Karpas-422 (cell line): ENCODE measurements around the gene NECTIN1. TPM values are rescaled to one million over a fixed set of nuclear protein-coding genes. Genes with fewer than 3 reads are reported as not detected.

Source experiments
- DNase-seq: peaks from one replicate; pipeline ENCODE4 v3.0.0-alpha.2; 2015
- H2AFZ ChIP-seq: fragments of 200-600 bp; sonication (generic); 2 replicates; pipeline ENCODE4 v1.6.1; 2014; ENCODE audit warnings: antibody characterized with exemption, low read length, mixed read lengths
- H3K27ac ChIP-seq: fragments of 200-600 bp; sonication (generic); 2 replicates; pipeline ENCODE4 v1.5.1; 2014; ENCODE audit warnings: mild to moderate bottlenecking, low read length, moderate library complexity
- H3K27me3 ChIP-seq: fragments of 200-600 bp; sonication (generic); 2 replicates; pipeline ENCODE4 v1.6.1; 2014; ENCODE audit warnings: low read length, mixed read lengths
- H3K36me3 ChIP-seq: fragments of 200-600 bp; sonication (generic); 2 replicates; pipeline ENCODE4 v1.6.1; 2014; ENCODE audit warnings: low read length, mixed read lengths; ENCODE audit not compliant: insufficient read depth
- H3K4me1 ChIP-seq: fragments of 200-600 bp; sonication (generic); 2 replicates; pipeline ENCODE4 v1.6.1; 2014; ENCODE audit warnings: mild to moderate bottlenecking, low read length, mixed read lengths
- H3K4me2 ChIP-seq: fragments of 200-600 bp; sonication (generic); 2 replicates; pipeline ENCODE4 v1.6.1; 2014; ENCODE audit warnings: low read length, low read depth, mild to moderate bottlenecking; ENCODE audit not compliant: poor library complexity, severe bottlenecking
- H3K4me3 ChIP-seq: fragments of 200-600 bp; sonication (generic); 2 replicates; pipeline ENCODE4 v1.5.1; 2014; ENCODE audit warnings: mild to moderate bottlenecking, antibody characterized with exemption, low read length, mixed read lengths
- H3K79me2 ChIP-seq: fragments of 200-600 bp; sonication (generic); 2 replicates; pipeline ENCODE4 v1.6.1; 2014; ENCODE audit warnings: mild to moderate bottlenecking, low read length, mixed read lengths
- H3K9ac ChIP-seq: fragments of 200-600 bp; sonication (generic); 2 replicates; pipeline ENCODE4 v1.6.0; 2014; ENCODE audit warnings: low read length
- H3K9me2 ChIP-seq: fragments of 200-600 bp; sonication (generic), shearing (Covaris generic); replicated peaks from 2 replicates; pipeline ENCODE4 v1.6.0; 2014; ENCODE audit warnings: mild to moderate bottlenecking, low read length, moderate library complexity; ENCODE audit not compliant: insufficient read depth
- H3K9me3 ChIP-seq: fragments of 300-700, 200-600 bp; sonication (generic); 2 replicates; pipeline ENCODE4 v1.6.1; 2014; ENCODE audit warnings: low read length, mixed read lengths
- H4K20me1 ChIP-seq: fragments of 200-600 bp; sonication (generic); 2 replicates; pipeline ENCODE4 v1.6.1; 2014; ENCODE audit warnings: mild to moderate bottlenecking, antibody characterized with exemption, low read length, low read depth; ENCODE audit not compliant: insufficient read depth
- total RNA-seq: library from RNA; depleted of rRNA; stranded (reverse); fragments of >200 nt; shearing (Covaris generic); gene quantifications from 2 replicates; pipeline ENCODE4 v1.2.3, GENCODE V29; 2014; ENCODE audit warnings: low replicate concordance

The NECTIN1 gene
- total RNA-seq, 1 experiment from 2014 or later = not detected

GRCh38 chr11:119757378-119757777 is 28.4 kb upstream of the NECTIN1 start:
- no peak overlapping the region for H3K4me2 ChIP-seq
- no peaks in the 10 kb centered on the region for H3K36me3 ChIP-seq
- H3K4me1 ChIP-seq = no peaks in the 10 kb centered on the region
- H2AFZ ChIP-seq = no peak overlapping the region
- no peak overlapping the region for H3K27ac ChIP-seq
- no peak overlapping the region for H3K4me3 ChIP-seq
- H4K20me1 ChIP-seq = no peaks in the 10 kb centered on the region
- DNase-seq = no peak
- no peak overlapping the region for H3K9ac ChIP-seq
- H3K9me2 ChIP-seq = no peaks in the 10 kb centered on the region
- no peaks in the 10 kb centered on the region for H3K9me3 ChIP-seq
- no peaks in the 10 kb centered on the region for H3K79me2 ChIP-seq
- H3K27me3 ChIP-seq = no peaks in the 10 kb centered on the region

- no peaks in the 10 kb centered on the region for H4K20me1 ChIP-seq
- H3K9ac ChIP-seq = no peak overlapping the region
- no peaks in the 10 kb centered on the region for H3K9me2 ChIP-seq
- no peaks in the 10 kb centered on the region for H3K27me3 ChIP-seq
- H3K4me1 ChIP-seq = peaks cover 6% of the 10 kb centered on the region
- no peak overlapping the region for H3K4me2 ChIP-seq
- H2AFZ ChIP-seq = no peak overlapping the region
- no peak overlapping the region for H3K27ac ChIP-seq
- no peaks in the 10 kb centered on the region for H3K9me3 ChIP-seq
- no peaks in the 10 kb centered on the region for H3K36me3 ChIP-seq
- no peak overlapping the region for H3K4me3 ChIP-seq
- no peak for DNase-seq
- no peaks in the 10 kb centered on the region for H3K79me2 ChIP-seq
These were observed 27.3 kb upstream of the NECTIN1 start for GRCh38 chr11:119756169-119756865.

- no peak overlapping the region for H3K4me2 ChIP-seq
- DNase-seq = no peak
- no peak overlapping the region for H2AFZ ChIP-seq
- no peaks in the 10 kb centered on the region for H3K9me3 ChIP-seq
- H3K9ac ChIP-seq = no peak overlapping the region
- H3K36me3 ChIP-seq = no peaks in the 10 kb centered on the region
- H3K4me1 ChIP-seq = peaks cover 6% of the 10 kb centered on the region
- no peaks in the 10 kb centered on the region for H3K79me2 ChIP-seq
- no peak overlapping the region for H3K27ac ChIP-seq
- H4K20me1 ChIP-seq = no peaks in the 10 kb centered on the region
- H3K4me3 ChIP-seq = no peak overlapping the region
- no peaks in the 10 kb centered on the region for H3K27me3 ChIP-seq
- H3K9me2 ChIP-seq = no peaks in the 10 kb centered on the region
These were observed 26.5 kb upstream of the NECTIN1 start for GRCh38 chr11:119755356-119756071.

- no peaks in the 10 kb centered on the region for H4K20me1 ChIP-seq
- H3K9ac ChIP-seq = no peak overlapping the region
- H3K27ac ChIP-seq = no peak overlapping the region
- no peaks in the 10 kb centered on the region for H3K36me3 ChIP-seq
- H3K9me3 ChIP-seq = no peaks in the 10 kb centered on the region
- H3K9me2 ChIP-seq = no peaks in the 10 kb centered on the region
- peaks cover 6% of the 10 kb centered on the region for H3K4me1 ChIP-seq
- no peak overlapping the region for H2AFZ ChIP-seq
- no peak for DNase-seq
- H3K79me2 ChIP-seq = no peaks in the 10 kb centered on the region
- H3K27me3 ChIP-seq = no peaks in the 10 kb centered on the region
- H3K4me2 ChIP-seq = no peak overlapping the region
- H3K4me3 ChIP-seq = no peak overlapping the region
These were observed 25.8 kb upstream of the NECTIN1 start for GRCh38 chr11:119754656-119755355.

- Histone ChIP-seq H3K9me3 (no peaks in the 10 kb centered on the region), H3K4me3 (no peak overlapping the region), H3K27ac (no peak overlapping the region), H3K9me2 (no peaks in the 10 kb centered on the region), H2AFZ (no peak overlapping the region), H3K27me3 (no peaks in the 10 kb centered on the region), H3K4me1 (peaks cover 6% of the 10 kb centered on the region), H3K36me3 (no peaks in the 10 kb centered on the region), H3K9ac (no peak overlapping the region), H4K20me1 (no peaks in the 10 kb centered on the region), H3K4me2 (no peak overlapping the region), H3K79me2 (no peaks in the 10 kb centered on the region)
- DNase-seq = no peak
These were observed 25.2 kb upstream of the NECTIN1 start for GRCh38 chr11:119754199-119754598.

- H3K9ac ChIP-seq = no peak overlapping the region
- H3K9me3 ChIP-seq = no peaks in the 10 kb centered on the region
- no peak for DNase-seq
- no peak overlapping the region for H2AFZ ChIP-seq
- no peaks in the 10 kb centered on the region for H3K79me2 ChIP-seq
- no peak overlapping the region for H3K27ac ChIP-seq
- no peak overlapping the region for H3K4me3 ChIP-seq
- no peaks in the 10 kb centered on the region for H3K27me3 ChIP-seq
- H3K36me3 ChIP-seq = no peaks in the 10 kb centered on the region
- no peak overlapping the region for H3K4me2 ChIP-seq
- peaks cover 6% of the 10 kb centered on the region for H3K4me1 ChIP-seq
- H4K20me1 ChIP-seq = no peaks in the 10 kb centered on the region
- no peaks in the 10 kb centered on the region for H3K9me2 ChIP-seq
These were observed 23.9 kb upstream of the NECTIN1 start for GRCh38 chr11:119752946-119753345.

GRCh38 chr11:119752345-119752871 is 23.4 kb upstream of the NECTIN1 start:
- no peaks in the 10 kb centered on the region for H3K79me2 ChIP-seq
- H3K4me1 ChIP-seq = peaks cover 6% of the 10 kb centered on the region
- no peaks in the 10 kb centered on the region for H4K20me1 ChIP-seq
- no peaks in the 10 kb centered on the region for H3K9me2 ChIP-seq
- no peak overlapping the region for H3K4me3 ChIP-seq
- H3K27me3 ChIP-seq = no peaks in the 10 kb centered on the region
- no peak for DNase-seq
- H3K9me3 ChIP-seq = no peaks in the 10 kb centered on the region
- no peak overlapping the region for H3K9ac ChIP-seq
- H3K36me3 ChIP-seq = no peaks in the 10 kb centered on the region
- no peak overlapping the region for H2AFZ ChIP-seq
- no peak overlapping the region for H3K4me2 ChIP-seq
- no peak overlapping the region for H3K27ac ChIP-seq

- Histone ChIP-seq H3K27me3 (no peaks in the 10 kb centered on the region), H3K4me3 (no peak overlapping the region), H3K9me3 (no peaks in the 10 kb centered on the region), H3K9me2 (no peaks in the 10 kb centered on the region), H3K79me2 (no peaks in the 10 kb centered on the region), H3K4me1 (peaks cover 6% of the 10 kb centered on the region), H2AFZ (no peak overlapping the region), H3K36me3 (no peaks in the 10 kb centered on the region), H3K4me2 (no peak overlapping the region), H4K20me1 (no peaks in the 10 kb centered on the region), H3K27ac (no peak overlapping the region), H3K9ac (no peak overlapping the region)
- DNase-seq = no peak
These were observed 21.1 kb upstream of the NECTIN1 start for GRCh38 chr11:119750056-119750455.
